NCI-H2171 (cell line): ENCODE results near the gene STIP1.
"Not testable (repeated sequence)": the region's sequence is repeated elsewhere in the genome, so short reads cannot be mapped to it uniquely, and the experiment has no call there.

Source experiments
- DNase-seq: peaks from one replicate; lab custom pipeline; 2025; lab: John Stamatoyannopoulos, UW

STIP1 gene

DNA sequence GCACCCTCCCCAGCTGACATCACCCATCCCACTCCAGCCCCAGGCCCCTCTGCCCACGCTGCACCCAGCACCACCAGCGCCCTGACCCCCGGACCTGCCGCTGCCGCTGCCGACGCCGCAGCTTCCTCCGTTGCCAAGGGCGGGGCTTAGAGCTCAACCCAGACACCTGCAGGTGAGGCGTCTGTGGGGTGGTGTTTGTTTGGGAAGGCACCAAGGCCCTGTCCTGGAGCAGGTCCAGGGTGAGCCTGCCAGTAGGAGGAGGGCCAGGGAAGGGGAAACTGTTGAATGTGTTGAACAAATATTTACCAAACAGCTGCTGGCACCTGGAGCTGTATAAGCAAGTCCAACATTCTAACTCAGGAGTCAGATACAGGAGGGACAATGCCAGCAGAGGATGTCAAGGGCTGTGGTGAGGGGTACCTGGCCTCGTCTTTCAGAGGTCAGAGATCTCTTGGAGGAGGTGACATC, 51.5 kb downstream of the STIP1 start:
- DNase-seq = no peak

DNA sequence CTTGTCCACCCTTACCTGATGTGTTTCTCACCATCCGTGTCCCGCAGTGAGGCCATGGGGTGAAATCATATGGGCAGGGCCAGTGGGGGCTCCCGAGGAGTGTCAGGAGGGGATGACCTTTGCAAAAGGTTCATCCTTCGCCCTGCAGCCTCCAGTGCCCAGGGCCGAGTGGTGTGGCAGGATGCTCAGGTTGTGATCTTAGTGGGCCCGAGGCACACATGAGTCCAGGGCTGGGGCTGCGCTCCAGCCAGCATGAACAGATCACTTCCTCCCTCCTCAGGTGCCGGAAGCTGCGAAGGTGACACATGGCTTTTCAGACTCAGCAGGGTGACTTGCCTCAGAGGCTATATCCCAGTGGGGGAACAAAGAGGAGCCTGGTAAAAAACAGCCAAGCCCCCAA, 52.1 kb downstream of the STIP1 start:
- no peak for DNase-seq

DNA sequence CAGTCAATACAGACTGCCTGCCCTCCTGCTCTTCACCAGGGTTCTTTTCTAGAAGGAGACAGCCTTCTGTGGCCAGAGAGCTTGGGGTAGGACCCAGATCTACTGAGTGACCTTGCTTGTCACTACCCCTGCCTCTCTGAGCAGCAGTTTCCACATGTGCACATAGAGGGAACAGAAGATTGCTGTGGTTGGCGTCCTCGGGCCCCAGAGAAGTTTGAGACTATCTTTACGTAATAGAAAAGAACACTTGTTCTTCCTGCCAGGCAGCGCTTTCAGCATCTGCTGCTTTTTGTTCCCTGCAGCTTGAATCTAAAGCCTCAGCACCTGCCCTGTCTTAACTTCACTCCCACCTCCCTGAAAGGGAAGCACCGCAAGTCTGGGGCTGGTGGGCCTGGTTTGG, 53.0 kb downstream of the STIP1 start:
- DNase-seq = no peak

DNA sequence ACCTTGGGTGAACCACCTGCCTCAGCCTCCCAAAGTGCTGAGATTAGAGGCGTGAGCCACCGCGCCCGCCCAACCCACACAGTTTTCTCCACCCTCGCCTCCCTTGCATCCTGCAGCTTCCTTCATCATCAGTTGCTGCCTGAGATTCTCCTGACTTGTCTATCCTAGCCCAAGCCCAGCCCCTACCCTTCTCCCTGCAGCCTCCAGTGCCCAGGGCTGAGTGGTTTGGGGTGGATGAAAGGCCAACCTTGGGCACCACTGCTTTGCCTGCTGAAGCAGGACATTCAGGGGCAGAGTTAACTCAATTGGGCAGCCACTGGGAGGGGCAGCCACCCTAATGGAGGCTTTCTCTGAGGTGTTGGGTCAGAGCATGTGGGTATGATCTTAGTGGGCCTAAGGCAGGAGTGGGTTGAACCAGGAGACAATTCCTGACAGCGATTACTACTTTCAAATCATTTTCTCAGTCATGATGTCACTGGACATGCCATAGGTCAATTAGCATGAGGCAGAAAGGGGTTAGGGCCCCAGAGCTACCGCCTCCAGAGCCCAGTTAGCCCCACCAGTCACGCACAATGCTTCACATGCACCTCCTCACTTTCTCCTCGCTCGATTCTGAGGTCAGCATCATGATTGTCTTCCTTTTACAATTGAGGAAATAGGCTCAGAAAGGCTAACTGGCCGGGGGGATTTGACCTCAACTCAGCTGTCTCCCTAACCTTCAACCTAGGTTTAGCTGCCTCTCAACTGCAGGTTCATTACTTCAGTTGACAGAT, 53.9 kb downstream of the STIP1 start:
- no peak for DNase-seq

DNA sequence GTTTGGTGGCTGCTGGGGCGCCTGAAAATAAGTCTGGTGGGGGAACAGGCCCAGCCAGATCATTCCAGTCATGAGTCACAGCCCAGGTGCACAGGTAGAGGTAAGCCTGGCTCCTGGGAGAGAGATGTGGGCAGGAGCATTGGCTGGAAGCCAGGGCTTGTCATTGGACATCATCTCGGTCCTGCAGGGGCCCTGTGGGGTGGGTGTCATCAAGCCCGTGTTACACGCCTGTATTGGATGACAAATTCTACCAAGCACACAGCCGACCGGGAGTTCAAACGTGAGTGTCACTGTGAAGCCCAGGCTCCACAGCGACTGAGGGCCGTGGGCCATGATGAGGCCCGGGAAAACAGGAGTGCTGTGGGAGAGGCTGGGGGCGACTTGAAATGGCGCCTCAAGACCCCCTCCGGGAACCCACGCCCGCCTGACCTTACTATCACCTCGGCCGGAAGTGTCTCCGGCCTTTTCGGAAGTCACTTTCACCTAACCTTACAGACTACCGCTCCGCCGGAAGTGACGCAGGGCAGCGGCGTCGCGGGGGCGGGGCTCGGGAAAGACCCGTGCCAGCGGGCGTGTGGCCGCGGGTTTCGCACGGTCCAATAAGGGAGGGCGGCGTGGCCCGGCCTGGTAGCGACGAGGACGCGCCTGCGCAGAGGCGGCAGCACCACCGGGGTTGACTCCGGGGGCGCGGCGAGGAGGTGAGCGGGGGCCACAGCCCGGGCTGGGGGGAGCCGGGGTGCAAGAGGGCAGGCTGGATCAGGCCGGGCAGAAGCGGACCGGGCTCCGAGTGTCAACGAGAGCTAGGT, 54.7 kb downstream of the STIP1 start, which contains the start of gene FKBP2:
TSS of gene FKBP2 (plus strand) at position 661 of the 806 bp plus-strand sequence. CDS start 1,293 bp downstream, outside the sequence.
- peak; percentile 97 for DNase-seq

DNA sequence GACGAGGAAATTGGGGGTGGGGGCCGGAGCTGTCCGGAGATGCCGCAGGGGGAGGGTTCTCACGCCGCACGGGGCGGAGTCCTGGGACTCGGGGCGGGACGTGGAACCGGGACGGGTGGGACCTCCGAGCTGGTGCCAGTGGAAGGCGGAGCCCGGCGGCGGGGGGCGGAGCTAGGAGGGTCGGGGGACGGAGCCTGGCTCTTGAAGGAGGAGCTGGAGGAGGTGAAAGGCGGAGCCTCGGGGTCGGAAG, 55.2 kb downstream of the STIP1 start:
- DNase-seq = no peak

DNA sequence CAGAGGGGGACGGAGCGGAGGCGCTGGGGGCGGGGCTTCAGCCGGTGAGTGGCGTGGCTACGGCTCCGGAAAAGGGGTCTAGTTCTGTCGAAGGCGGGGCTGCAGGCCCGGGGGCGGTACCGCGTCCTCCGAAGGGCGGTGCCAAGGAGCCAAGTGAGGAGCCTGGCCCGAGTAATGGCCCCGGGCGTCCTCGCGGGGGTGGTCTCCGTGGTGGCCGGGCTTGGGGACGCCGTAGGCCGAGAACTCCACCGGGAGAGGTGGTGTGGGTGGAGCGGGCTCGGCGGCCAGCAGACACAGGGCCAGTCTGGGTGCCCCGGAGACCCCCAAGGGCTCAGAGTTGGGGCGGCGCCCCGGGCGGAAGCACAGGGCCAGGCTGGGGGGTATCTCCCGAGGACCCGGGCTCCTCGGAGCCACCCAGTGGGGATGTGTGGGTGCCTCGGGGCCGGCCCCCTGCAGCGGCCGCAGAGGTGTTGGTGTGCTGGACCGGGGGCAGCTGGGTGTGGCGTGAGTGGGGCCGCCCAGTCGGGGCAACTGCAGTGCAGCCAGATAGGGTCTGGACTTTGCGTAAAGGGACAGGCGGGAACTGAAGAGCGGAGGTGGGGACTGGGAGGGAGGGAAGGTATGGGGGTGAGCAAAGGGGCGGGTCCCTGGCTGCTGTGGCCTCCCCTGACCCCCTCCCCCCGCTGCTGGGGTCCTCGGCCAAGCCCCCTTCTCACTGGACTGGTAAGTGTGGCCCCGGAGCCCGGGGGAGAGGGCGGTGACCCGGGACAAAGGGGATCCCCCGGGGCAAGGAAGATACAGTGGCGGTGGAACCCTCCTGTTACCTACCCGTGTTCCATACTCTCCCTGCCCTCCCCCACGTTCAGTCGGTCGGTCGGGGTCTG, 55.8 kb downstream of the STIP1 start:
- DNase-seq = peak; percentile 98

DNA sequence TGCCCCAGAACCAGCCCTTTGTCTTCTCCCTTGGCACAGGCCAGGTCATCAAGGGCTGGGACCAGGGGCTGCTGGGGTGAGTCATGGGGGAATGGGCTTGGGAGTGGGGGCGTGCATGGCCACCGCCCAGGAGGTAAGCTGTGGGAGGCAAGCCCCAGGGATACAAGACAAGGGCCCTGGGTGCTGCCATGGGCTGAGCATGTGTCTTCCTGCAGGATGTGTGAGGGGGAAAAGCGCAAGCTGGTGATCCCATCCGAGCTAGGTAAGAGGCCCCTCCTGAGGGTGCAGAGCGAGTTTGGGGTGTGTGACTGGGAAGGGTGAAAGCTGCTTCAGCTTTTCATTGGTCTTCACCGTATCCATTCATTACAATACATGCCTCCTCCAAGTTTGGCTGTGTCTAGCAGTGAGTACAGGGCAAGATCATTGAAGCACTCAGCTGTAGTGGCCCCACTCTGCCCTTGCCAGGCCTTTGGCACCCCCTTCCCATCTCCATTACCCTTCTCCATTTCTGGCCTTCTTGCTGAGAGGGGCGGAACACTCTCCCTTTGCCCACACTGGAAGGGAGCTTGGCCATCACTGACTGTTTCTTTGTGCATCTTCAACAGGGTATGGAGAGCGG, 57.4 kb downstream of the STIP1 start:
- DNase-seq = no peak

DNA sequence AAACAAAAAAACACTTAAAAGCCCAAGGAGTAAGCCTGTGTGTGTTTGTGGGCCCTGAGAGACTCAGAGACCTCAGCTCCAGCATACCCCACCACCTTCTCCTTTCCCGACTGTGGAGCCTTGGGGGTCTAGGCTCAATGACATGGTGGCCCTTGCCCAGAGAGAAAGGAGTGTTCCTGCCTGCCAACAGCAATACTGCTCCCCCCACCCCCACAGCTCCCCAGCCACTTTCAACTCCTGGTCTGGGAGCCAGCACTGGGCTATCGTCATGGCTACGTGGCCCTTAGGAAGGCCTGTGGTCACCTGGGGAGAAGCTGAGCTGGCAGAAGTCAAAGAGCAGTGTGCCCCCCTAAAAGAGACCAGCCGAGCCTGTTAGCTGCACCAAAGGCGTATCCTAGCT, 58.1 kb downstream of the STIP1 start:
- DNase-seq = no peak

DNA sequence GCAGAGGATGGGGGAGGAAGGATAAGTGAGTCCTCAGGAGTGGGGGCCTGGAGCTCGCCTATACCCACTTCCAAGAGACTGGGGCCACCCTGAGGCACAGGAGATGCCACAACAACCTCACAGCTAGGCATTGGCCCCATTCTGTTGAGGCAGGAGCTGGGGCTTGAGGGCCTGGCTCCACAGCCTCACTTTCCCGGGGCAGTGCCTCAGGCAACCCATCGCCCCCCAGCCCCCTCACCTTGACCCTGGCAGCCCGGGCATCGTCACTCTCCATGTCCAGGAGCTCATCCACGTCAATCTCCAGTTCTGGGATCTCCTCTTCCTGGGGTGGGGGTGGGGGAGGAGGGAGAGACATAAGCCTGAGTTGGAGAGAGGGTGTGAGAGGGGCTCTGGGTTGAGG, 59.0 kb downstream of the STIP1 start:
- no peak for DNase-seq

DNA sequence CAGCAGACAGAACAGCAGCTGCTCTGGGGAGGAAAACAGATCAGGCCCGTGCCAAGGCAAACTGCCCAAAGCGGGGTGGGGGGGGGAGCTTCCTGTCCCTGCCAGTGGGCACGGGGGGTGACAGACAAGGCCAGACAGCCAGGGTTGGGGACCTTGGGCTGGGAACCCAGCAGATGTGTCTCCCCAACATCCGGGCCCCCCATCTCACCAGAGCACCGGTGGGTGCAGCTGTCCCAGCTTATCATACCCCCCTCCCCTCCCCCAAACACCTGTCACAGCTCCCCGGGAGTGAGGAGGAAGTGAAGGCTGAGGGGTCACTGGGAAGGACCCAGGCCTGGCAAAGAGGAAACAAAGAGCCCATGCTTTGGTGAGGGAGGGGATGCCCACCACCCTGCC, 59.4 kb downstream of the STIP1 start:
- no peak for DNase-seq

DNA sequence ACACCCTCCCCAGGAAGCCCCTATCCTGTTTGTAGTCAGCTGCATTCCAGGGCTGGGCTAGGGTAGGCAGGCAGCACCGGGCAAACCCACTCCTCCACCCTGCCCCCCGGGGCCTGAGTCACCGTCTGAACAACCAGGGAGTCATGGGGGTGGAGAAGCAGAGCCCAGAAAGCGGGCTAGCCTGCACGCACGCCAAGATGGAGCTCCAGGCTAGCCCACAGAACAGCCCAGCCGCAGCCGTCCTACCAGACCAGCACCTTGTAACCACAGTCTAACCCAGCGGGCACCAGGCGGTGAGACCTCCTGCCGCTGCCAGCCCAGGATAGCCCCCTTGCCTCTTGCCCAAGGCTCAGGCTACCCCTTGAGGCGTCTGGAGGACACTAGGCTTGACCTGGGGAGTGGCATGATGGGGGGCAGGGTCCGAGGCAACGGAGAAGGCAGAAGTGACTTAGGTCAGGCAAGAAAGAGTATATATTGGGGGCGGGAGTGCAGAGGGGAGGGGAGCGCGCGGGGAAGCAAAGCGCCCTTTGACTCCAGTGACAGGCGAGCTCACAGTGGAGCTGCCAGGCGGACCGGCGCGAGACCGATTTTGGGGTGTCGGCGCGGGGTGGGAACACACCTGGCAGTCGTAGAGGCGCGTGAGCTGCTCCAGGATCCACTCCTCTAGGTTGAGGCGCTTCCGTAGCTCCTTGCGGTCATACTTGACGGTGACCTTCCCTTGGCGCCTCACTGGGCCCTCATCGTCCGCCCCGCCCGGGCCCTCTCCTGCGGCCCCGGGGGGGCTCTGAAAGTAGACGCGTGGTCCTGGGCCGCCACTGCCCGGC, 60.0 kb downstream of the STIP1 start:
- DNase-seq = peak; percentile 43

DNA sequence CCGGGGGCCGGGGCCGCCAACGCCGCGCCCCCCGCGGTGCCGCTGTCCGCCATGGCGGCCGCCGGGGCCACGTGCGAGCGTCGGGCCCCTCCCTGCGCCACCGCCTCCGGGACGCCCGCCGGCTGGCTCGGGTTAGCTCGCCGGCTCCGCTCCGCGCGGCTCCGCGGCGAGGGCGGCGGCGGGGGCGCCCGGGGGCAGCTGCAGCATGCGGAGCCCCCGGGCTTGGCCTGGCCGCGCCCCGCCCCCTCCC, 60.6 kb downstream of the STIP1 start:
- DNase-seq = not testable (repeated sequence)

DNA sequence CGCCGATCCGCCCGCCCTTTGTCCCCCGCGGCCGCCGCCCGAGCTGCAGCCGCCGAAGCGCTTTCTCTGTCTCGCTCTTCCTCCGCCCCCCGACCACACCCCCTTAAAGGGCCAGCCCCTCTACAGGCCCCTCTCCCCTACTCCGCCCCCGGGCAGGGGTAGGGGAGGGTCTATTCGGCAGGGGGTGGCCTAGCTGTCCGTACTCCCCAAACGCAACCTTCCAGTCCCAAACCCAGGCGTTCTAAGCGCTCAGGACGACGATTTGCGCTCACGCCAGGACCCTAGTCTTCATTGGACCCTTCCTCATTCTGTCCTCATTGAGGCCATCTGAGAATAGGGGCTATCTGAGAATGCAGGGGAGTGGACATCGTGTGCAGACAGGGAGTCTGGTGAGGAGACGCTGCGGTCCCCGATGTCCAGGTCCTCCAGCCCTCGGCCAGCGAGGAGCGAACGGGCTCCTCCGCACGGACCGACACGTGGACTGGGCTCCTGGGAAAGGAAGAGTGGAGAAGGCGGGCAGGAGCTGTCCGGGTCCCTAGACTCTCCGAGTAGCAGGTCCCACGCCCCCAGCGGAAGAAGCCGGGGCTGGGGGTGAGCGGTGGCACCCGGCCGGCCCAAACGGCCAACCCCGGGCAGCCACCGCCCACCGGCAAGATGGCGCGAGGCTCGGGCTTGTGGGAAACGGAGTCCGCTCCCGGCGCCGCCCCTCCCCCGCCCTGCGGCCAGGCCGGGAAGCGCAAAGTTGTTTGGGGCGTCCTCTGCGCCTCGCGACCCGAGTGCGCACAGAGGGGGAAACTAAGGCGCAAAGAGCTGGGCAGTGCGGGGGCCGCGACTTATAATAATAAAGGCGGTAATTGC, 61.1 kb downstream of the STIP1 start, which contains the start of gene PPP1R14B:
TSS of gene PPP1R14B (minus strand) at position 73 of the 858 bp plus-strand sequence. CDS start 270 bp downstream, outside the sequence.
- peak; percentile 79 for DNase-seq

DNA sequence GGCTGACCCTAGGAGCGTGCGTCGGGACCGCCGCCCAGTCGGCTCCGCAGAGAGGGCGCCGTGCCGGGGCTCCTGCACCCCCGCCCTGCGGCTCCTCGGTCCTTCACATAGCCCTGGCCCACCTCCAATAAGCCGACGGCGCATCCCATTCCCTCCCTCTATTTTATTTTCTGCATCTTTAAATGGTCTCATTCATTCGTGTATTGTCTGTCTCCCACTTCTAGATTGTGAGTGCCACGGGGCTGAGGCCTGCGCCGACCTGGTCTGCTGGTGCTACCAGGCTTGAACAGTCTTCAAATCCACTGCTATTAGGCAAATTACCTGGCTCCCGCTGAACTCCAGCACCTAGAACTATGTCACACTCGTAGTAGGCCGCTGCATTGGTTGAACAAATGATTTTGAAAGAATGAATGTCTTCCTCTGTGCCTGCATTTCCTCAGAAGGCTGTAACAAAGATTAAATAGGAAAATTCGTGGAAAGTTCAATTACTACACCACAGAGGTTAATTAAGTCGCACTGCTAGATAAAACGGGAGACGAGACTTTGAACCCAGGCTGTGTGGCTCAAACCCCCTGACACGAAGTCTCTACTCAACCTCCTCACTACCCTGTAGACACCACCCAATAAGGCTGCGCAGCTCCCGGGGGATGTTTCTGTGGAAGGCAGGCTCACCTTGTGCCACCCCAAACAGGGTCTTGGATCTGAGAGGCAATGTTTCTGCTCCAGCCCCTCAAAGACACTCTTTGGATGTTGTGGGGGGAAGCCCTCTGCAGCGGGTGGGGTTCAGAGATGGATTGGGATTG, 62.0 kb downstream of the STIP1 start:
- no peak for DNase-seq

DNA sequence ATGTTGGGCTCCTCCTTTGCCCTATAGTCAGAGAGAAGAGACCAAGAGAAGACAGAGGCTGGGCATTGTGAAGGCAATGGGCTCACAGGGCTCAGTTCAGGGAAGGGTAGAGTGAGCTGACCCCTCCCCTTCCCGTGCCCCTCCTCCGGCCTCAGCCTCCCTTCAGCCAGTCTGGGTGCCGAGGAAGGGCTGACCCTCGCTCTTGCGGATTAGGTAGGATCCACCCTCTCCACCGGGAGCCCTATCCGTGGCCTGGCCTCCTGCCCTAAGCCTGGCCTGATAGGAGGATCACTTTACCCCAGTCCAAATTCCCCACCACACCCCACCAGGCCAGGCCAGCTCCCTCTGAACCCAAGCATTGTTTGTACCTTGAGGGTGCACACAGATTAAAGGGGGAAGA, 62.6 kb downstream of the STIP1 start:
- no peak for DNase-seq

DNA sequence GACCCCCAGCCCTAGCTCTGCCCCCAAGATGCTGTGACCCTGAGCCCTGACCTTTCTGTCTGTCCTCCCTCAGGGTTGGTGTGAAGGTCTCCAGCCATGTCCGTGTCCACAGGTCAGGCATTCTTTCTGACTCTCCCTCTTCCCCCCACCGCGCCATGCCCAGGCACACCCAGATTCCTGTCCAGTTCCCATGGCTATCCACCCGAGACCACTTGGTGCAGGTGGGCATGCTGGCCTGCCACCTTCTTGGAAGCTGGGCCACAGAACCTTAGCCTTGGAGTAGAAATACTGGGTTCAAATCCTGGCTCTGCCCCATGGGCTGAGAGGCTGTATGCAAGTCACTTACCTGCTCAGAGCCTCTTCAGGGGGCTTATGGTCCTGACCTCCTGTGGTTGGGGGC, 63.1 kb downstream of the STIP1 start:
- DNase-seq = no peak

DNA sequence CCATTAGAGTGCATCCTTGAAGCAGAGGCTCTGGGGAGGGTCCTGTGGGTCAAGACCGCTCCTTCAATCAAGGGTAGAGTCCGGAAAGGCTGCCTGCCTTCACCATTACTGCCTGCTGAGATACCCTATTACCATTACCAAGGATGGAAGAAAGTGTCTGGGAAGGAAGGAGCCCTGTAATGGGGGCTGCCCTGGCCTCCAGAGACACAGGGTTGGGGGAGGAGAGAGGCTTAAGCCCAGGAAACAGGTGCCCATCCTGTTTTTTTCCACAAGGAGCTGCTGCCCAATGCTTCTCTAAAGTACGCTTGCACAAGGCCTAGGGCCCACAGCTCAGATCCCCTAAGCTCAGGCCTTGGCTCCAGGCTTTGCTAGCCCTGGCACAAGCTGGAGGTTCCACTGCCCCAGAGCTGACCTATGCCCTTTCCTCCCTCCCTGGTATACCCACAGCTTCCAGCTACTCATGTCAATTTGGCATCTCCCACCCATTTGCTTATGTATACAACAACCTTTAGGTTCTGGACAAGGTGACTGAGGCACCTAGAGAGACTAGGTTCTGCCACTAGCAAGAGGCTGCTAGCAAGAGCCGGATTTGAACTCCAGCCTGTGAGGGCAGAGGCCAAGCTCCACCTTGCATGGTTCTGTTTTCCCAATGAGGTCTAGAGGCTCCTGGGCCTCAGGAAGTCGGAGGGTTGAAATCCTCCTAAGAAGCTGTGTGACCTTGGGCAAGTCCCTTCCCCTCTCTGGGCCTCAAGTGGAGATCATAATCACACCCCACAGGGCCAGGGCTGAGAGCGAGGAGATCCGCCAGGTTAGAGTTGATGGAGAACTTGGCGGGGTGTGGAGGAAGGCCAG, 63.8 kb downstream of the STIP1 start:
- DNase-seq = no peak
